ENCODE data around the gene NEDD1. TPM values are rescaled to one million over a fixed set of nuclear protein-coding genes. Genes with fewer than 3 reads are reported as not detected.

Gene NEDD1
- total RNA-seq, 1 donor from 2014 or later = 31.3 TPM

DNA sequence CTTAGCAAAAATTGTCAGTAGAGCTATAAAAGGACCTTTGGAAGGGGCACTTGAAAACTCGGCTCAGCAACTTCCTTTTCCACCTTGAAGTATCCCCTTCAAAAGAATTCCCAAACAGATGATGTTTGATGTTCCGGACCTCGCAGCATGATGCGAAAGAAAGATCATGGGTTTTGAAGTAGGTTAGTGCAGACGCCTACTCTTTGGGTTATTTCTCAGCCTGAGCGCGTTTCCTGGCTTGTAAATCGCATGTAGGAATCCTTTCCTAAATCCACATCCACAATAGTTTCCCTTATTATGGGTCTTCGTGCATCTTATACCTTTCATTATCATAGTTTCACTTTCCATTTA is 584 bp upstream of the NEDD1 start:
- Mint-ChIP-seq H3K27me3 (ENCODE audit: low read depth, unreplicated experiment) (no peaks in the 10 kb centered on the region), H3K4me1 (ENCODE audit: low read depth, unreplicated experiment) (peaks cover 12% of the 10 kb centered on the region), H3K9me3 (ENCODE audit: unreplicated experiment) (peaks cover 3% of the 10 kb centered on the region), H3K27ac (ENCODE audit: unreplicated experiment) (peak overlapping the region; percentile 36), H3K36me3 (ENCODE audit: low read depth, unreplicated experiment) (no peaks in the 10 kb centered on the region), H3K4me3 (ENCODE audit: unreplicated experiment) (peak overlapping the region; percentile 87)
- Histone ChIP-seq H3K4me3 (ENCODE audit: insufficient read depth, low read depth, low read length) (peak overlapping the region; percentile 95), H3K27me3 (ENCODE audit: insufficient read depth, low read length) (no peaks in the 10 kb centered on the region), H3K4me1 (ENCODE audit: insufficient read depth, low read length) (peaks cover 7% of the 10 kb centered on the region), H3K9ac (ENCODE audit: low read length) (peak overlapping the region; percentile 92), H4K20me1 (ENCODE audit: insufficient read depth, low read length) (no peaks in the 10 kb centered on the region), H3K9me3 (ENCODE audit: insufficient read depth, low read depth, low read length) (no peaks in the 10 kb centered on the region), H3K79me2 (ENCODE audit: insufficient read depth, low read length) (peaks cover 40% of the 10 kb centered on the region), H2AFZ (ENCODE audit: low read depth, low read length) (peak overlapping the region; percentile 89), H3K4me2 (ENCODE audit: low read length) (peak overlapping the region; percentile 98), H3K36me3 (ENCODE audit: insufficient read depth, low read length) (no peaks in the 10 kb centered on the region), H3K27ac (ENCODE audit: low read depth, low read length) (peak overlapping the region; percentile 84)
- TF ChIP-seq, protein P1, sequence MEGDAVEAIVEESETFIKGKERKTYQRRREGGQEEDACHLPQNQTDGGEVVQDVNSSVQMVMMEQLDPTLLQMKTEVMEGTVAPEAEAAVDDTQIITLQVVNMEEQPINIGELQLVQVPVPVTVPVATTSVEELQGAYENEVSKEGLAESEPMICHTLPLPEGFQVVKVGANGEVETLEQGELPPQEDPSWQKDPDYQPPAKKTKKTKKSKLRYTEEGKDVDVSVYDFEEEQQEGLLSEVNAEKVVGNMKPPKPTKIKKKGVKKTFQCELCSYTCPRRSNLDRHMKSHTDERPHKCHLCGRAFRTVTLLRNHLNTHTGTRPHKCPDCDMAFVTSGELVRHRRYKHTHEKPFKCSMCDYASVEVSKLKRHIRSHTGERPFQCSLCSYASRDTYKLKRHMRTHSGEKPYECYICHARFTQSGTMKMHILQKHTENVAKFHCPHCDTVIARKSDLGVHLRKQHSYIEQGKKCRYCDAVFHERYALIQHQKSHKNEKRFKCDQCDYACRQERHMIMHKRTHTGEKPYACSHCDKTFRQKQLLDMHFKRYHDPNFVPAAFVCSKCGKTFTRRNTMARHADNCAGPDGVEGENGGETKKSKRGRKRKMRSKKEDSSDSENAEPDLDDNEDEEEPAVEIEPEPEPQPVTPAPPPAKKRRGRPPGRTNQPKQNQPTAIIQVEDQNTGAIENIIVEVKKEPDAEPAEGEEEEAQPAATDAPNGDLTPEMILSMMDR (IDR thresholded peaks at IDR 0.05; ENCODE audit: insufficient read depth, low read depth, low read length) = no peak
- no peak for TF ChIP-seq EZH2 (IDR thresholded peaks at IDR 0.05; ENCODE audit: insufficient read depth, low read length)
- no peak for FAIRE-seq
- DNase-seq (ENCODE audit: low read depth) = no peak

DNA sequence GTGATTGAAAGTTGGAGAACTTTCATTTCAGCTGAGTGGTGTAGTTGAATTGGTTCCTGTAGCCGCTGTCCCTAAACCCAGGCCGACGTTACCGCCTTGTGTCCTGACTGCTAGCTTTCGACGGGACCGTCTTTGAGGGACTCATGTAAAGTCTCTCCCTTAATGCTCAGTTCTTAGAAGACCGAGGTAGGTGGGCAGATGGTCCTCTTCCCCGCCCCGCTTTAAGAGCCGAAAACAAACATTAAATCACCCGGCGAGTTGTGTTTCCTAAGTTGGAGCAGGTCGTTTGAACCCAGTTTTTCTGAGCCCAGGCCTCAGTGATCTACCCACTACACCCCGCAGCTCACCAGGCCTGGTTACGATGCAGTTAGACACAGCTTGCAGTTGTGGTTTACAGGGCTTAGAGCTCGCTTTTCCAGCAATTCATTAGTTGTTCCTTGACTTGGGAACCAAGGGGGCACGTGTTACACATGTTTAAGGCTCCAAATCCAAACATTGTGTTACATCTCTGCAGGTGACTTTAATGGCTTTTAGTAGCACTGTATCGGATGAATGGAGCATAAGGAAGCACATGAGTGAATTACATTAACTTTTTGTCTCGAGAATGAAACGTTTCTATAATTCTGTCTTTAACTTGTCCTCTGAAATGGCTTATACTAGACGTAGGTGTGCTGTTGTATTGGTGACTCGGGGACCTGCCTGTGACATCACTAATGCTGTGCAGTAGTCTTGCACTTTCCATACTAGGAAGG is 790 bp downstream of the NEDD1 start:
- Histone ChIP-seq H3K27me3 (ENCODE audit: insufficient read depth, low read length) (no peaks in the 10 kb centered on the region), H3K9me3 (ENCODE audit: insufficient read depth, low read depth, low read length) (no peaks in the 10 kb centered on the region), H4K20me1 (ENCODE audit: insufficient read depth, low read length) (no peaks in the 10 kb centered on the region), H2AFZ (ENCODE audit: low read depth, low read length) (peak overlapping the region; percentile 89), H3K36me3 (ENCODE audit: insufficient read depth, low read length) (no peaks in the 10 kb centered on the region), H3K27ac (ENCODE audit: low read depth, low read length) (peak overlapping the region; percentile 84), H3K4me2 (ENCODE audit: low read length) (peak overlapping the region; percentile 98), H3K79me2 (ENCODE audit: insufficient read depth, low read length) (peaks cover 52% of the 10 kb centered on the region), H3K4me3 (ENCODE audit: insufficient read depth, low read depth, low read length) (peak overlapping the region; percentile 95), H3K9ac (ENCODE audit: low read length) (peak overlapping the region; percentile 92), H3K4me1 (ENCODE audit: insufficient read depth, low read length) (peaks cover 7% of the 10 kb centered on the region)
- H3K27ac Mint-ChIP-seq (ENCODE audit: unreplicated experiment) = peak overlapping the region; percentile 88
- H3K9me3 Mint-ChIP-seq (ENCODE audit: unreplicated experiment) = no peaks in the 10 kb centered on the region
- DNase-seq (ENCODE audit: low read depth) (peak; percentile 36), FAIRE-seq (peak; percentile 26)
- no peak for TF ChIP-seq EZH2 (IDR thresholded peaks at IDR 0.05; ENCODE audit: insufficient read depth, low read length)
- TF ChIP-seq, protein P1 (IDR thresholded peaks at IDR 0.05; ENCODE audit: insufficient read depth, low read depth, low read length) = no peak
- no peaks in the 10 kb centered on the region for H3K36me3 Mint-ChIP-seq (ENCODE audit: low read depth, unreplicated experiment)
- H3K4me1 Mint-ChIP-seq (ENCODE audit: low read depth, unreplicated experiment) = peaks cover 14% of the 10 kb centered on the region
- peak overlapping the region; percentile 97 for H3K4me3 Mint-ChIP-seq (ENCODE audit: unreplicated experiment)
- H3K27me3 Mint-ChIP-seq (ENCODE audit: low read depth, unreplicated experiment) = no peaks in the 10 kb centered on the region

DNA sequence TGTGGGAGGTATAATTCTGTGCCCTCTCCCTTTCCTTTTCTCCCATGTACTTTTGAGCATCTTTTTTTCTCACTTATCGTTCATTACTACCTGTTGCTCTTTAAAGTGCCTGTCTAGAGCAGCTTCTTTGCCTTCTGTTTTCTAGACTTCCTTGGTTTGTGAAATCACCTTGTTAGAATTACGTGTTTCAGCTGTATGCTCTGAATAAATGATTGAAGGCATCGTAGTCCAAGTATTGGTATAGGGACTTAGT is 1.3 kb downstream of the NEDD1 start:
- H3K9ac ChIP-seq (ENCODE audit: low read length) = peak overlapping the region; percentile 92
- peaks cover 56% of the 10 kb centered on the region for H3K79me2 ChIP-seq (ENCODE audit: insufficient read depth, low read length)
- no peak overlapping the region for H3K27ac Mint-ChIP-seq (ENCODE audit: unreplicated experiment)
- H3K9me3 Mint-ChIP-seq (ENCODE audit: unreplicated experiment) = no peaks in the 10 kb centered on the region
- H3K27me3 ChIP-seq (ENCODE audit: insufficient read depth, low read length) = no peaks in the 10 kb centered on the region
- no peak for DNase-seq (ENCODE audit: low read depth)
- no peaks in the 10 kb centered on the region for H3K9me3 ChIP-seq (ENCODE audit: insufficient read depth, low read depth, low read length)
- no peaks in the 10 kb centered on the region for H4K20me1 ChIP-seq (ENCODE audit: insufficient read depth, low read length)
- H3K27ac ChIP-seq (ENCODE audit: low read depth, low read length) = peak overlapping the region; percentile 84
- H3K4me3 Mint-ChIP-seq (ENCODE audit: unreplicated experiment) = peak overlapping the region; percentile 97
- no peaks in the 10 kb centered on the region for H3K36me3 ChIP-seq (ENCODE audit: insufficient read depth, low read length)
- TF ChIP-seq, protein P1 (IDR thresholded peaks at IDR 0.05; ENCODE audit: insufficient read depth, low read depth, low read length) = no peak
- no peak for TF ChIP-seq EZH2 (IDR thresholded peaks at IDR 0.05; ENCODE audit: insufficient read depth, low read length)
- peaks cover 7% of the 10 kb centered on the region for H3K4me1 ChIP-seq (ENCODE audit: insufficient read depth, low read length)
- peak overlapping the region; percentile 95 for H3K4me3 ChIP-seq (ENCODE audit: insufficient read depth, low read depth, low read length)
- H3K4me1 Mint-ChIP-seq (ENCODE audit: low read depth, unreplicated experiment) = peaks cover 14% of the 10 kb centered on the region
- peak overlapping the region; percentile 98 for H3K4me2 ChIP-seq (ENCODE audit: low read length)
- H2AFZ ChIP-seq (ENCODE audit: low read depth, low read length) = no peak overlapping the region
- no peak for FAIRE-seq
- no peaks in the 10 kb centered on the region for H3K27me3 Mint-ChIP-seq (ENCODE audit: low read depth, unreplicated experiment)
- no peaks in the 10 kb centered on the region for H3K36me3 Mint-ChIP-seq (ENCODE audit: low read depth, unreplicated experiment)
